Measurements from ENCODE around the gene MYO9B.

GRCh38 chr19:17086834-17087233 is 11.3 kb downstream of the MYO9B start:
- no peak for TF ChIP-seq CTCF (IDR thresholded peaks at IDR 0.05; ENCODE audit: low read depth, low read length, poor library complexity, severe bottlenecking)
- TF ChIP-seq EZH2phosphoT487 (IDR thresholded peaks at IDR 0.05; ENCODE audit: borderline replicate concordance, low read length) = no peak
